DOHH2 (cell line): ENCODE measurements around the gene SLK.

ENCODE experiments used
- H3F3A ChIP-seq: fragments of 200-600 bp; sonication (generic), shearing (Covaris generic); 2 replicates; pipeline ENCODE4 v1.6.0; 2016; ENCODE audit warnings: antibody characterized with exemption, mild to moderate bottlenecking; ENCODE audit not compliant: control insufficient read depth, insufficient read depth
- H3K27ac ChIP-seq: fragments of 200-600 bp; sonication (generic); 2 replicates; pipeline ENCODE4 v1.5.1; 2014; ENCODE audit warnings: low read depth, mild to moderate bottlenecking, low read length, moderate library complexity
- H3K27me3 ChIP-seq: fragments of 200-600 bp; sonication (generic); 2 replicates; pipeline ENCODE4 v1.6.1; 2014; ENCODE audit warnings: mild to moderate bottlenecking, low read length, mixed read lengths; ENCODE audit not compliant: control insufficient read depth
- H3K36me3 ChIP-seq: fragments of 200-600 bp; sonication (generic); 2 replicates; pipeline ENCODE4 v1.6.1; 2014; ENCODE audit warnings: mild to moderate bottlenecking, low read length, moderate library complexity, mixed read lengths; ENCODE audit not compliant: control insufficient read depth
- H3K4me1 ChIP-seq: fragments of 200-600 bp; sonication (generic); 2 replicates; pipeline ENCODE4 v1.6.1; 2014; ENCODE audit warnings: mild to moderate bottlenecking, low read length, mixed read lengths; ENCODE audit not compliant: control insufficient read depth
- H3K4me2 ChIP-seq: fragments of 200-600 bp; sonication (generic); 2 replicates; pipeline ENCODE4 v1.6.0; 2014; ENCODE audit warnings: mild to moderate bottlenecking, low read length, moderate library complexity
- H3K4me3 ChIP-seq: fragments of 200-600 bp; sonication (generic); 2 replicates; pipeline ENCODE4 v1.5.1; 2014; ENCODE audit warnings: mild to moderate bottlenecking, low read length, mixed read lengths
- H3K79me2 ChIP-seq: fragments of 200-600 bp; sonication (generic); 2 replicates; pipeline ENCODE4 v1.6.1; 2014; ENCODE audit warnings: mild to moderate bottlenecking, low read length, mixed read lengths; ENCODE audit not compliant: control insufficient read depth
- H3K9me2 ChIP-seq: fragments of 200-600 bp; sonication (generic); replicated peaks from 2 replicates; pipeline ENCODE4 v1.6.1; 2014; ENCODE audit warnings: mild to moderate bottlenecking, low read length, mixed read lengths; ENCODE audit not compliant: control insufficient read depth
- H3K9me3 ChIP-seq: fragments of 200-600 bp; sonication (generic); 2 replicates; pipeline ENCODE4 v1.6.1; 2014; ENCODE audit warnings: antibody characterized with exemption, low read length, mixed read lengths; ENCODE audit not compliant: control insufficient read depth, insufficient read depth
- H4K20me1 ChIP-seq: fragments of 200-600 bp; sonication (generic); 2 replicates; pipeline ENCODE4 v1.6.0; 2014; ENCODE audit warnings: low read depth, mild to moderate bottlenecking, antibody characterized with exemption, low read length, moderate library complexity; ENCODE audit not compliant: control insufficient read depth, insufficient read depth
- EZH2phosphoT487 ChIP-seq: fragments of 200-600 bp; sonication (generic); IDR thresholded peaks from 2 replicates; pipeline ENCODE4 v1.6.1; 2017; ENCODE audit warnings: borderline replicate concordance, mild to moderate bottlenecking, antibody characterized with exemption, low read length, moderate library complexity, mixed read lengths
- TF ChIP-seq, protein P1 (sequence below): fragments of 200-600 bp; sonication (generic); IDR thresholded peaks from one replicate; pipeline ENCODE4 v1.5.1; 2014; ENCODE audit warnings: antibody characterized with exemption, mild to moderate bottlenecking, low read depth, low read length; ENCODE audit not compliant: poor library complexity, severe bottlenecking

The SLK gene

DNA sequence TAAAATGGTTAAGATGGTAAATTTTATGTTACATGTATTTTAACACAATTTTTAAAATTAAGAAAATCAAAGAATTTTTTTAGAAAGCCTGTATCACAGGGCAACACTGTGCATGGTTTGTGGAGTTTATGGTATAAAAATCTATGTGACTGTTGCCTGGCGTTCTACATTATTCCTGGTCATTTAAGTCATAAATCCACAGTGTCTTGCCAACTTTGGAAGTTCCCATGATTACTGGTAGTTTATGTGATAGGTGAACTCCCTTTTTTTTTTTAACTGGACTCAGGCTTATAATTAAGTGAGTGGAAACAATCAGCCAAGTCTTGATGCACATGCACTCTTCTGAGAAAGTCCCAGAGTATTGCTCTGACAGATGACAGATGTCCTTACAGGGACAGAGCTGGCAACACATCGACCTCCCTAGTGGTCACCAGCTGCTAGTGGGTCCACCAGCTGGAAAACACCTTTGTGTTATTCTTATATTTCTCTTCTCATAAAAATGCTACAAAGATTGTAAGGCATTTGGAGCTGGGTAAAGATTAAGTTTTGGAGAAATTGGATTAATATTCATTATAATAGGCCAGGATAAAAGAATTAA, 40.1 kb upstream of the SLK start:
- Histone ChIP-seq H3K27me3 (no peaks in the 10 kb centered on the region; the same call in 1 of the 2 replicates), H3K4me1 (peaks cover 1% of the 10 kb centered on the region), H3K4me3 (no peak overlapping the region), H3K9me3 (no peaks in the 10 kb centered on the region), H3K4me2 (no peak overlapping the region), H3K79me2 (no peaks in the 10 kb centered on the region), H3K9me2 (no peaks in the 10 kb centered on the region), H3K27ac (no peak overlapping the region), H4K20me1 (no peaks in the 10 kb centered on the region), H3K36me3 (no peaks in the 10 kb centered on the region), H3F3A (no peaks in the 10 kb centered on the region)
- TF ChIP-seq, protein P1, sequence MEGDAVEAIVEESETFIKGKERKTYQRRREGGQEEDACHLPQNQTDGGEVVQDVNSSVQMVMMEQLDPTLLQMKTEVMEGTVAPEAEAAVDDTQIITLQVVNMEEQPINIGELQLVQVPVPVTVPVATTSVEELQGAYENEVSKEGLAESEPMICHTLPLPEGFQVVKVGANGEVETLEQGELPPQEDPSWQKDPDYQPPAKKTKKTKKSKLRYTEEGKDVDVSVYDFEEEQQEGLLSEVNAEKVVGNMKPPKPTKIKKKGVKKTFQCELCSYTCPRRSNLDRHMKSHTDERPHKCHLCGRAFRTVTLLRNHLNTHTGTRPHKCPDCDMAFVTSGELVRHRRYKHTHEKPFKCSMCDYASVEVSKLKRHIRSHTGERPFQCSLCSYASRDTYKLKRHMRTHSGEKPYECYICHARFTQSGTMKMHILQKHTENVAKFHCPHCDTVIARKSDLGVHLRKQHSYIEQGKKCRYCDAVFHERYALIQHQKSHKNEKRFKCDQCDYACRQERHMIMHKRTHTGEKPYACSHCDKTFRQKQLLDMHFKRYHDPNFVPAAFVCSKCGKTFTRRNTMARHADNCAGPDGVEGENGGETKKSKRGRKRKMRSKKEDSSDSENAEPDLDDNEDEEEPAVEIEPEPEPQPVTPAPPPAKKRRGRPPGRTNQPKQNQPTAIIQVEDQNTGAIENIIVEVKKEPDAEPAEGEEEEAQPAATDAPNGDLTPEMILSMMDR, result no peak
- no peak for TF ChIP-seq EZH2phosphoT487

DNA sequence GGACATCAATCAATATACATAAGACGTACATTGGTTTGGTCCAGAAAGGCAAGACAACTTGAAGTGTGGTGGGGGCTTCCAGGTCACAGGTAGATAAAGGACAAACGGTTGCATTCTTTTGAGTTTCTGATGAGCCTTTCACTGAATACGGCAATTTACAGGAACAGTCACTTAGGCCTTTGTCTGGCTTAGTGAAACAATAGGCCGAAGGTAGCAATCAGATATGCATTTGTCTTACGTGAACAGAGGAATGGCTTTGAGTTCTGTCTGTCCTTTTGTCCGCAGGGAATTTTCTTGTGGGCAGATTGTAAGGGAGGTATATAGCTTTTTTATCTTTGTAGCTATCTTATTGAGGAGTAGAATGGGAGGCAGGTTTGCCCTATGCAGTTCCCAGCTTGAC, 38.2 kb upstream of the SLK start:
- no peak overlapping the region for H3K27ac ChIP-seq
- TF ChIP-seq EZH2phosphoT487, result no peak
- TF ChIP-seq, protein P1, result no peak
- H3K36me3 ChIP-seq, result no peaks in the 10 kb centered on the region
- H3K9me3 ChIP-seq, result no peaks in the 10 kb centered on the region
- no peak overlapping the region for H3K4me2 ChIP-seq
- H4K20me1 ChIP-seq, result no peaks in the 10 kb centered on the region
- no peaks in the 10 kb centered on the region for H3K9me2 ChIP-seq
- H3K4me3 ChIP-seq, result no peak overlapping the region
- no peaks in the 10 kb centered on the region for H3K79me2 ChIP-seq
- H3F3A ChIP-seq, result no peaks in the 10 kb centered on the region
- H3K27me3 ChIP-seq, result no peaks in the 10 kb centered on the region; the same call in 1 of the 2 replicates
- H3K4me1 ChIP-seq, result no peaks in the 10 kb centered on the region

DNA sequence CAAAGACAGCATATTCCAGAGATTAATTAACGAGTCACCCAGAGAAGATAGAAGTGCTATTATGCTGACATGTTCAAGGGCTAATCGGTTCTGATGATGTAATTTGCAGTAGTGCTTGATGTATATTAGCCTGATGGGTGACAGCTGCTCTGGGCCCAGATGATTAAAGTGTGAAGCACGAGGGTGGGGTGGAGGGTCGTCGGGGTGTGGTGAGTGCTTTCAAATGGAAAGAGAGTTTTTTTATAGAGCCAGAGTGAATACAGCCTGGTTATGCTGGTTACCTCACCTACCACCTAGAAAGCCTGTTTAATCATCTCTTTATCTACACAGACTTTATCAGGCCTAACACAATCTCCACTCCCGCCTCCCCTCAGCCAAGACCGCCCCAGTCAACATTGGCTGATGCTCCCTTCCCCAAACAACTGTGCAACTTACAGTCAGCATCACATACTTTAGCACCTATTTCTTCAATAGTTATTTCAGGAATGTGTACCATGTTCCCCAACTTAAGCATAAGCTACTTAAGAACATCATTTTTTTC, 37.5 kb upstream of the SLK start:
- Histone ChIP-seq H3K79me2 (no peaks in the 10 kb centered on the region), H3K4me1 (no peaks in the 10 kb centered on the region), H3K9me2 (no peaks in the 10 kb centered on the region), H3K27me3 (no peaks in the 10 kb centered on the region; the same call in 1 of the 2 replicates), H3K9me3 (no peaks in the 10 kb centered on the region), H3K27ac (no peak overlapping the region), H3F3A (no peaks in the 10 kb centered on the region), H3K4me2 (no peak overlapping the region), H4K20me1 (no peaks in the 10 kb centered on the region), H3K4me3 (no peak overlapping the region), H3K36me3 (no peaks in the 10 kb centered on the region)
- TF ChIP-seq EZH2phosphoT487, result no peak
- TF ChIP-seq, protein P1, result no peak
